MM.1S (cell line): ENCODE data around the gene SNX3.

Experiments used
- CTCF ChIP-seq: fragments of 300-600 bp; sonication (generic); IDR thresholded peaks from 2 replicates; pipeline ENCODE4 v1.5.1; 2016; ENCODE audit warnings: antibody characterized with exemption, low read length, mixed read lengths
- EZH2 ChIP-seq: fragments of 300-600 bp; sonication (generic); optimal IDR thresholded peaks from 2 replicates; pipeline ENCODE3; 2017; ENCODE audit warnings: low read depth, mild to moderate bottlenecking, antibody characterized with exemption, low read length, mixed read lengths
- EZH2phosphoT487 ChIP-seq: fragments of 300-600 bp; sonication (generic); IDR thresholded peaks from 2 replicates; pipeline ENCODE4 v1.6.1; 2018; ENCODE audit warnings: antibody characterized with exemption, low read length

GRCh38 chr6:108286366-108286765, 25.5 kb upstream of the SNX3 start:
- TF ChIP-seq CTCF (no peak), EZH2 (no peak), EZH2phosphoT487 (no peak)
